Measurements from ENCODE around the gene NUCB1. TPM values are rescaled to one million over a fixed set of nuclear protein-coding genes. Genes with fewer than 3 reads are reported as not detected.
"Not testable (repeated sequence)": the region's sequence is repeated elsewhere in the genome, so short reads cannot be mapped to it uniquely, and the experiment has no call there.

NUCB1 gene
- polyA plus RNA-seq, 3 donors: 80.9 to 178 (median 108) TPM

DNA sequence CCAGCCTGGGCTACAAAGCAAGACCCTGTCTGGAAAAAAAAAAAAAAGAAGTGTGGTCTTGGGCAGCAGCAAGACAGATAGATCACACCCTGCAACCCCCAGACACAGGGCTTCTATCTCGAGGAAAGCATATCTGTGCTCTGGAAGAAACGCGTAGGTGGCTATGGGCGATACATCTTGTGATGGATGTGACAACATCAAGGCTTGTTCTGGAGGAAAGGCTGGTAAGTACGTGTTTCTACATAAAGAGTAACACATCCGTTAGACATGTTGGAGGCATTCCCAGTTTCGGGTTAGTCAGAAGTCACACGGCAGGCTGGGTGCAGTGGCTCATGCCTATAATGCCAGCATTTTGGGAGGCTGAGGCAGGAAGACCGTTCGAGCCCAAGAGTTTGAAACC is 26.8 kb downstream of the NUCB1 start:
- no peak overlapping the region for H3K9ac ChIP-seq (ENCODE audit: insufficient read depth, low read length, poor library complexity, severe bottlenecking)
- H3K4me3 ChIP-seq (replicated peaks in 1 of 3; ENCODE audit: low read depth in 2 of 3, low read length in 3 of 3): no peak overlapping the region
- no peak overlapping the region for H3K4me2 ChIP-seq (replicated peaks; ENCODE audit: extremely low read depth, low read length, poor library complexity, severe bottlenecking)

DNA sequence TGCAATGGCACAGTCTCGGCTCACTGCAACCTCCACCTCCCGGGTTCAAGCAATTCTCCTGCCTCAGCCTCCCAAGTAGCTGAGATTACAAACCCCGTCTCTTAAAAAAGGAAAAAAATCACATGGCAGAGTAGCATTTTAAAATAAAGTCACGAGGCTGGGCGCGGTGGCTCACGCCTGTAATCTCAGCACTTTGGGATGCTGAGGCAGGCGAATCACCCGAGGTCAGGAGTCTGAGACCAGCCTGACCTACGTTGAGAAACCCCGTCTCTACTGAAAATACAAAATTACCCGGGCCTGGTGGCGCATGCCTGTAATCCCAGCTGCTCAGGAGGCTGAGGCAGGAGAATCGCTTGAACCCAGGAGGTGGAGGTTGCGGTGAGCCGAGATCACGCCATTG is 27.6 kb downstream of the NUCB1 start:
- H3K79me2 ChIP-seq (ENCODE audit: insufficient read depth, low read length); H3K9me3 Mint-ChIP-seq; H3K36me3 ChIP-seq (replicated peaks in 1 of 2; ENCODE audit: control insufficient read depth in 1 of 2, insufficient read depth in 2 of 2, low read length in 2 of 2); H3K27ac ChIP-seq (ENCODE audit: low read depth in 1 of 2, low read length in 2 of 2); intact Hi-C loops (cut with micrococcal nuclease); H3K27ac Mint-ChIP-seq; H3K4me3 Mint-ChIP-seq; H4K20me1 ChIP-seq (ENCODE audit: insufficient read depth, low read length); H3K4me1 ChIP-seq (ENCODE audit: control insufficient read depth in 1 of 2, insufficient read depth in 2 of 2, low read length in 2 of 2); DNase-seq; H3K4me1 Mint-ChIP-seq; H3K27me3 ChIP-seq (ENCODE audit: control insufficient read depth in 2 of 2, insufficient read depth in 2 of 2, low read length in 2 of 2); H3K9ac ChIP-seq (ENCODE audit: insufficient read depth, low read length, poor library complexity, severe bottlenecking); H3K9me3 ChIP-seq (replicated peaks in 1 of 2; ENCODE audit: control insufficient read depth in 1 of 2, insufficient read depth in 1 of 2, low read length in 2 of 2); H2AFZ ChIP-seq (ENCODE audit: insufficient read depth, low read depth, low read length, poor library complexity, severe bottlenecking); H3K4me2 ChIP-seq (replicated peaks; ENCODE audit: extremely low read depth, low read length, poor library complexity, severe bottlenecking); H3K4me3 ChIP-seq (replicated peaks in 1 of 3; ENCODE audit: low read depth in 2 of 3, low read length in 3 of 3): not testable (repeated sequence)
- WGBS (ENCODE audit: insufficient coverage): 96% methylated on average over 8 of the region's 17 CpGs
- H3K36me3 Mint-ChIP-seq: peaks cover 5 to 10% of the 10 kb centered on the region in 2 donors
- H3K27me3 Mint-ChIP-seq (ENCODE audit: low read depth in 3 of 3): peaks cover 13 to 35% (median 15%) of the 10 kb centered on the region in 3 donors

More for the DNA sequence above, 26.8 kb downstream of the NUCB1 start:
- Histone ChIP-seq H3K27me3 (ENCODE audit: control insufficient read depth in 2 of 2, insufficient read depth in 2 of 2, low read length in 2 of 2) (no peaks in the 10 kb centered on the region), H3K4me1 (ENCODE audit: control insufficient read depth in 1 of 2, insufficient read depth in 2 of 2, low read length in 2 of 2) (peaks cover 0 to 3% of the 10 kb centered on the region in 2 donors), H3K36me3 (replicated peaks in 1 of 2; ENCODE audit: control insufficient read depth in 1 of 2, insufficient read depth in 2 of 2, low read length in 2 of 2) (peaks cover 10 to 13% of the 10 kb centered on the region in 2 donors), H4K20me1 (ENCODE audit: insufficient read depth, low read length) (no peaks in the 10 kb centered on the region), H3K79me2 (ENCODE audit: insufficient read depth, low read length) (no peaks in the 10 kb centered on the region), H2AFZ (ENCODE audit: insufficient read depth, low read depth, low read length, poor library complexity, severe bottlenecking) (no peak overlapping the region), H3K9me3 (replicated peaks in 1 of 2; ENCODE audit: control insufficient read depth in 1 of 2, insufficient read depth in 1 of 2, low read length in 2 of 2) (no peaks in the 10 kb centered on the region), H3K27ac (ENCODE audit: low read depth in 1 of 2, low read length in 2 of 2) (no peak overlapping the region)
- TF ChIP-seq, protein P1, sequence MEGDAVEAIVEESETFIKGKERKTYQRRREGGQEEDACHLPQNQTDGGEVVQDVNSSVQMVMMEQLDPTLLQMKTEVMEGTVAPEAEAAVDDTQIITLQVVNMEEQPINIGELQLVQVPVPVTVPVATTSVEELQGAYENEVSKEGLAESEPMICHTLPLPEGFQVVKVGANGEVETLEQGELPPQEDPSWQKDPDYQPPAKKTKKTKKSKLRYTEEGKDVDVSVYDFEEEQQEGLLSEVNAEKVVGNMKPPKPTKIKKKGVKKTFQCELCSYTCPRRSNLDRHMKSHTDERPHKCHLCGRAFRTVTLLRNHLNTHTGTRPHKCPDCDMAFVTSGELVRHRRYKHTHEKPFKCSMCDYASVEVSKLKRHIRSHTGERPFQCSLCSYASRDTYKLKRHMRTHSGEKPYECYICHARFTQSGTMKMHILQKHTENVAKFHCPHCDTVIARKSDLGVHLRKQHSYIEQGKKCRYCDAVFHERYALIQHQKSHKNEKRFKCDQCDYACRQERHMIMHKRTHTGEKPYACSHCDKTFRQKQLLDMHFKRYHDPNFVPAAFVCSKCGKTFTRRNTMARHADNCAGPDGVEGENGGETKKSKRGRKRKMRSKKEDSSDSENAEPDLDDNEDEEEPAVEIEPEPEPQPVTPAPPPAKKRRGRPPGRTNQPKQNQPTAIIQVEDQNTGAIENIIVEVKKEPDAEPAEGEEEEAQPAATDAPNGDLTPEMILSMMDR (IDR thresholded peaks at IDR 0.05): no peak
- 34% methylated on average over 7 of the region's 10 CpGs for WGBS (ENCODE audit: insufficient coverage)
- peak in 2 of 3 donors; percentile 4 to 46 for DNase-seq
- Mint-ChIP-seq H3K4me3 (no peak overlapping the region), H3K27ac (peak overlapping the region in 1 of 7 donors; percentile 54), H3K27me3 (ENCODE audit: low read depth in 3 of 3) (peaks cover 9 to 30% (median 9%) of the 10 kb centered on the region in 3 donors), H3K4me1 (peaks cover 7% of the 10 kb centered on the region), H3K36me3 (peaks cover 10 to 17% of the 10 kb centered on the region in 2 donors), H3K9me3 (no peaks in the 10 kb centered on the region)
- intact Hi-C loops (cut with micrococcal nuclease): no loop called here
